CD4-positive, alpha-beta T cell treated with Interferon alpha-2 for 1 hour (primary cell): Measurements from ENCODE around the gene EGFL7.
A peak's percentile ranks its signal among the peaks of the same experiment; 100 is the strongest.

Experiments
- DNase-seq, 2 donors: peaks; one replicate each; pipeline ENCODE4 v3.0.0-alpha.2; 2020 to 2022

Gene EGFL7

GRCh38 chr9:136625101-136626065 is 37.3 kb upstream of the EGFL7 start:
- DNase-seq: no peak

DNA sequence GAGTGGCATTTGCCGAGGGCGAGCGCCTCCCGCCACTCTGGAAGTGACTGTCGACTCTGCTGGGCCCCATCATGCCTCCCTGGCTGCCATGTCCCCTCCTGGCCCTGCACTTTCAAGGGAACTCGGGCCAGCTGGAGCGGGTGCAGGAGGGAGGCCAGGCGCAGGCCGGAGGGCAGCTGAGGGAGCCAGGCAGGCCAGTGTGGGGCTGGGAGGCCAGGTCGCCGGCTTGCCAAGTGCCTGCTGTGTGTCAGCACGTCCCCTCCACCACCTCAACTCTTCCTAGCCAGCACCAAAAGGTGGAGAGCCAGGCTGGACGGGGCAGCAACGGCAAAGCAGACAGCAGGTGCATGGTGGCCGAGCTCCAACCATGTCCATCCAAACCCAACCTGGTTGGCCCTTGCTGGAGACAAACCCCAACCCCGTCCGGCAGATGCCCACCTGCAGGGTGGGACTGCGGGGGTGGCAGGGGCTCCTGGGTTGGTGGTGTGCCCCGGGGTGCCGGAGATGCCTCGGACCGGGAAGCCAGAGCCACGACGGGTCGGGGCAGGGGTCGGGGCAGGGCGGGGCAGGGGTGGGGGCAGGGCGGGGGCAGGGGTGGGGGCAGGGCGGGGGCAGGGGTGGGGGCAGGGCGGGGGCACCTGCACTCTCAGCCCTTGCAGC is 36.5 kb upstream of the EGFL7 start:
- no peak for DNase-seq

DNA sequence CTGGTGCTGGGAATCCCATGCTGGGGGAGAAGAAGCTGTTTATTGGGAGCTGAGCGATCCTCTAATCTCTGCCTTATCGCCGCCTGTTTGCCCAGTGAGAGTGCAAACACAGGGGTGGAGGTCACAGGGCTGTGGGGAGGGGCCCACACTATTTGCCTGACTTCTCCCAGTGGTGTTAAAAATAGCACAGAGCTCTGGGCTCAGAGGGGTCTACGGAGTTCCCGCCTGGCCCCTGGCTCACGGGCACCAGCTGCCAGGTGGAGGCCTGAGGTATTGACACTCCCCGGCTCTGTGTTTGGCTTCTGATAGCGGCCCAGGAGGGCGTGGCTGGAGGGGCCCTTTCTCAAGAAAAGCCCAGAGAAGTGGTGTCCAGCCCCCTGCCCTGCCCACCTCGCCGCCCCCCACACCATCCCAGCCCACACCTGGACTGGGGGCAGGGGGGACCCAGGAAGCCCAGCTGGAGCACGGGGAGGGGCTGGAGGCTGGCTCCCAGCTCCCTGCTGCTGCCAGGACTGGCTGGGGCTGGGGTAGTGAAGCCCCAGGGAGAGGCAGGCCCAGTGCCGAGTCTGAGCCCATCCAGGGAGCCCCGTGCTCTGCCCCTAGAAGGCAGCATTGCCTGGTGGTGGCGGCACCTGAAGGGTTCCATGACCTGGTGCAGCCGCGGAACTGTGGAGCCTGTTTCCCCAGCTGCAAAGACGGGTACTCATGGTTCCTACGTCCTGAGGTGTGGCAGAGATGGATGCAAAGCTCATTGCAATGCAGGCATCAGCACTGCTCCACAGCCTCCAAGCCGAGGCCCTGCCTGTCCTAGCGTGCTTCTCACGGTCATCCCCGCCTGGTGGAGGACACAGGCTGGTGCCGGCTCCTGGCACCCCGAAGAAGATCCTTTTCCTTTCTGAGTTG is 35.7 kb upstream of the EGFL7 start:
- DNase-seq: no peak

- DNase-seq: no peak
Measured at GRCh38 chr9:136627703-136628102, 35.0 kb upstream of the EGFL7 start.

DNA sequence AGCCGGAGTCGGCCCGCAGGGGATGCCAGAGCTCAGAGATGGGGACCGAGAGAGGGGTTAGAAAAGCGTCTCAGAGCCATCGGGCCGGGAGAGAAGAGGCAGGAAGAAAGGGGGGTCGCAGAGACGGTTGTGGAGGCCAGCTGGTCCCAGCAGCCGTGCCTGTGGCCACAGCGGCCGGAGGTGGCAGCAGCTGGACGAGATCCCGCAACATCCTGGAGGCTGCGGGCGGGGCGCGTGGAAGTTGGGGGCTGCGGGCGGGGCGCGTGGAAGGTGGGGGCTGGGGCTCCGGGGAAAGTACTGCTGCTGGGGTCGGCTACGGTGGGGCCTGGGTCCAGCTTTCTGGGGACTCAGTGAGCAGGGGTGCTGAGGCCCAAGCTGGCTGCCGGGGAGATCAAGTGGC is 34.4 kb upstream of the EGFL7 start:
- DNase-seq: no peak

DNA sequence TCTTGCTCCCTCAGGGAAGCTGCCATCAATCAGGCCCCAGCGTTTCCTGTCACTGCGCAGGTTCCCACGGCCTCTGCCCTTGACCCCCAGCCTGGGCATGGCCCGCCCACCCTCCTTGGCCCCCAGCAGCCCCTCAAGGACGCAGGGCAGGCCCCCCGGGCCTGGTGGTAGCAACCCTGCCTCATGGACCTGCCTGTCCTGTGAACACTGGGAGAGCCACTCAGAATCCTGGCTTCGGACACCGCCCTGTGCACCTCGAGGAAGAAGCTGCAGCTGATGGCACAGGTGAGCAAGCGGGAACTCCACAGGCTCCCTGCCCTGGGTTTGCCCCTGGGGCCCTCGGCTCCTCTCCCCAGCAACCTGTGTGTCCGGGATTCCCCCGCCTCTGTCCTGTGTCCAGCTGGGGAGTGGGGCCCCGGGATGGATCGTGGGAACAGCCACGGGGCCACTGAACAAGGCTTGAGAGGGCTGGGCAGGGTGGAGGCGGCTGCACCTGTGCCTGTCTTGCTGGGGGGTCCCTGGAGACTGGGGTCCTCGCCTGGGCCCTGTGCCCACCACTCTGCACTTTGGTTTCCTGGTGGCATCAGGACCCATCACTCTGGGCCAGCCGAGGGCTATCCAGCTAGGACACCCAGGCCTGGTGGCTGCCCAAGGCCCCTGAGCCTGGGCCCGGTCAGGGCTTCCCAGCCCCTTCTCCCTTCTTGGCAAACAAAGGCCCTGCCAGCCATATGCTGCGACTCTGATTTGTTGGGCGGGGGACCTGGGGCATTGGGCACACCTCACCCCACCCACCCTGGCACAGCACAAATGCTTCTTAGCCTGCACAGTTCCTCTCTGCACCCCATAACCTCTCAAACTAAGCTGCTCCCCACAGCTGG is 33.5 kb upstream of the EGFL7 start:
- no peak for DNase-seq

DNA sequence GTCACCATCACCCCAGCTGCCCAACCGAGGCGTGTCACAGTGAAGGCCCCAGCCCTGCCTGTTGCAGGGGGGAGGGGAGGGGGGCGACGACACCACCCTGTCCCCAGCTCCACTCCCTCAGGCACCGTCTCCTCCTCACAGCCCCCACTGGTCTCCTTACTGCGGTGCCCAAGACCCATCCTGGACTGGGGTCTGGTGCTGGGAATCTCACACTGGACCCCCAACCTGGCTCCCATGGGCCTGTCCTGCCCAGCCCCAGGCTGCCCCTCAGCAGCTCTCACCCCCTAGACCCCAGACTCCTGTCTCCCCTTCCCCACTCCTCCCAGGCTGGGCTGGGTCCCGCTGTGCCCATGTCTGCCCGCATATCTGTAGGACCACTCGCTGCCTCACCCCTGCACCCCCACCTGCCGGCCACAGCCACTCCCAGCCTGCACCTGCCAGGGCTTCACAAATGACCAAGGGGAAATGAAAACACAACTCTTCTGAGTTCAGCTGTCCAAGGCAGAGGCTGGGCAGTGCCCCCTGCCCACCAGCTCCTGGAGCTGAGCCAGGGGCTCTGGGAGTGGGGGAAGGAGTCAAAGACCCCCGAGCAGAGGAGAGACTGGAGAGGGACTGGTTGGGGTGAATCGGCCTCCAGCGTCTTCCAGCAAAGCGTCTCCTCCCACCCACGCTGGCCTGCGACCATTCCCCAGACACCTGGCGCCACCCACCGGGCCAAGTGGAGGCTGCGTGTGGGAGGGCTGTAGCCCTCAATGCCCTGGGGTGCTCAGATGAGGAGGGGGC is 32.6 kb upstream of the EGFL7 start:
- DNase-seq: peak; percentile 69 to 70

DNA sequence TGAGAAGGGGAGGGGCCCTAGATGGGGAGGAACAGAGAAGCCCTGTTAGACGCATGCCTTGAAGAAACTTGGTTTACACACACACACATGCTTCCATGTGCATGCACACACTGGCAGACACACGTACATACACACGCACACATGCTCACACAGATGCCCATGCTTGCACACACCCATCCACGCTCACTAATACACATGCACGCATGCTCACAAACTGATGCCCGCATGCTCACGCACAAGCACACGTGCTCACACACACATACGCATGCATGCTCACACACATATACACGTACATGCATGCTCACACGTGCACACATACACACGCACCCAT is 32.1 kb upstream of the EGFL7 start:
- no peak for DNase-seq

DNA sequence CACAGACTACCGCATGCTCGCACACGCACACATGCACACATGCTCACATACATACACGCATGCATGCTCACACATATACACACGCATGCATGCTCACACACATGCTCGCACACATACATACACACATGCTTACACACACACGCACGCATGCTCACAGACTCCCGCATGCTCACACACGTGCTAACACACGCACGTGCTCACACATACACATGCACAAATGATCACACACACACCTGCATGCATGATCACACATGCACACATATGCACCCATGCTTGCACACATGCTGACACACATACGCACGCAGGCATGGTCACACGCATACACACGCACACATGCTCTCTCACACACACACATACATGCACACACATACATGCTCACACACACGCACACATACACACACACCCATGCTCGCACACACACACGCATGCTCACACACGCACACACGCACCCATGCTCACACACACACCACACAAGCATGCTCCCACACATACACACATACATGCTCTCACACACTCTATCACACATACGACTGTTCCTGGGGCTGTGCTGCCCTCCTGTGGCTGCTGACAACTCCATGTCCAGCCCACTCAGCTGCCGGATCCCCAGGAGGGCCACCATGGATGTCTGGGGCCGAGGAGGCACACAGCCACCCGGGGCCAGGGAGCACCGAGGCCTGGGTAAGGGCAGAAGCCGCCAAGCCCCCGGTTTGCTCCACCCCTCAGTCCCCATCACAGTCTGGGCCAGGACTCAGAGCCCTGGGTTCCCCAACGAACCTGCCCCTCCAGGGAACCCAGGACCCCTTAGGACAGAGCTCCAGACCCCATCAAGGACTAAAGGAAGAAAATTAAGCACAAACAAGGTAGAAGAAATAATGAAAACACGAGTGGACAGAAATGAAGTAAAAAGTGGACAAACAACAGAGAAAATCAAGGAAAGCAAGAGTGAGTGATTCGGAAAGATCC is 31.4 kb upstream of the EGFL7 start:
- DNase-seq: peak; percentile 82 to 88

- peak; percentile 33 to 47 for DNase-seq
Measured at GRCh38 chr9:136632072-136632471, 30.6 kb upstream of the EGFL7 start.

- DNase-seq: peak in 1 of 2 donors; percentile 34
Measured at GRCh38 chr9:136632491-136633106, 30.1 kb upstream of the EGFL7 start.

DNA sequence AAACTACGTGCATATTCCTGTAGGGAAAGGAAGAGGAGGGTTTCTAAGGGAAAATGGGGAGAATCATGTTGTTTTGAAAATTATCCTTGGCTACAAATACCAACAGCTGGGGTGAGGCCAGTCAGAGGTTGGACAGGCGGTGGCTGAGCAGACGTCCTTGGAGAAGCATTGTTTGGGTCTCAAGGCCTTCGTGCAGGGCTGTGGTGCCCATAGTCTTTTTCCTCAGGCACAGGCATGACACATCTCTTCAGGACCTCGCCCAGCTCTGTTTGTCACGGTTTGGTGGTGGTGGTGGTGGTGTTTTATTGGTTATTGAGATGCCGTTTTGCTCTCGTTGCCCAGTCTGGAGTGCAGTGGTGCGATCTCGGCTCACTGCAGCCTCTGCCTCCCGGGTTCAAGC is 27.8 kb upstream of the EGFL7 start:
- DNase-seq: no peak

DNA sequence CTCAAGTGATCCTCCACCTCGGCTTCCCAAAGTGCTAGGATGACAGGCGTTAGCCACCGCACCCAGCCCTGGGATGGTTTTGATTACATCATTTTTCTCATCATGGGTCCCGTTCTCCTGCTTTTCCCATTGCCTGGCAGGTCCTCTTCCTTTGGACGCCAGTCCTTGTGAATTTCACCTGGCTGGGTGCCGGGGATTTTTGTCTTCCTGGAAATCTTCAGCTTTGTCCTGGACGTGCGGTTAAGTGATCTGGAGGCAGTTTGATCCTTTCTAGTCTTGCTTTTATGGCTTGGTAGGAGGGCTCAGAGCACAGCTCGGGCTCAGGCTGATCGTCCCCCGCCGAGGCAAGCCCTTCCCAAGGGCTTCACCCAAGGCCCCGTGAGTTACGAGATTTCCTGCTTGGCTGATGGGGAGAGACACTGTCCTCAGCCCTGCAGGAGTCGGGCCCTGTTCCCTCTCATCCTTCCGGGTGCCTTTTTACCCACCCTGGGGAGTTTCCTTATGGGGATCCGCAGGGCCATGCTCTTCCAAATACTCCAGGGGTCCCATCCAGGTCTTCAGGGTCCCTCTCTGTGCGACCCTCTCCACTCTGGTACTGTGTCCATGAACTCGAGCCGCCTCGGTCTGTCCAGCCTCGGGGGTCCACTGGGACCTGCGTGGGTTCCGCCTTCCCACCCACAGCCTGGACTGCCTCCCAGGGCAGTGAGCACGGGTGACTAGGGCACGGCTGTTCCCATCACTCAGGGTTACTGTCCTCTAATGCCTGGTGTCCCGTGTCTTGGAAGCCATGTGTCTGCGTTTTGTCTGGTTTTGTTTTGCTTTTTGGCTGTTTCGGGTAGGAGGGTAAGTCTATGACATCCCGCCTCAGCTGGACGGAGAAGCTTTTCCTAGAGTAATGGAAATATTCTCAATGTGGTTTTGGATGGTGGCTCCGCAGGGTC is 22.3 kb upstream of the EGFL7 start:
- no peak for DNase-seq

DNA sequence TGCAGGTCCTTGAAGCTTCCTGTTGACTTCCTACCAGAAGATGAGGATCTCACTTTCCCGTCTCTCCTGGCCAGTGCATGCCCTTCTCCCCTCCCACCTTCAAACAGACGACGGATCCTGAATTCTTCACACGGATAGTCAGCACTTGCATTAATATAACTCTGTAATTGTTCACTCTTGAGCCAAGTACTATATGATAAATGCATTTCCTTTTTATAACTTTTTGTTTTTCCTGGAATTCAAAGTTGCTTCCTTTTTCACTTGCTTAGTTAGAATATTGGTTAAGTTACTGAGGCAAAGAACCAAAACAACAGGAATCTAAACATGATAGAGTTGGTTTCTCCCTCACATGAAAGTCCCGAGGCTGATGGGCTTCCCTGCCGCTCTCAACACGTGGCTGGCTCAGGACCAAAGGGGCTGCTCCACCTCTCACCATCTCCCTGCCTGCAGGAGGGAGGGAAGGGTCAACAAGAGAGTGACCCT is 20.2 kb upstream of the EGFL7 start:
- no peak for DNase-seq

- peak in 1 of 2 donors; percentile 36 for DNase-seq
Measured at GRCh38 chr9:136643596-136644342, 18.9 kb upstream of the EGFL7 start.

GRCh38 chr9:136644343-136644592 is 18.4 kb upstream of the EGFL7 start:
- DNase-seq: peak in 1 of 2 donors; percentile 82

DNA sequence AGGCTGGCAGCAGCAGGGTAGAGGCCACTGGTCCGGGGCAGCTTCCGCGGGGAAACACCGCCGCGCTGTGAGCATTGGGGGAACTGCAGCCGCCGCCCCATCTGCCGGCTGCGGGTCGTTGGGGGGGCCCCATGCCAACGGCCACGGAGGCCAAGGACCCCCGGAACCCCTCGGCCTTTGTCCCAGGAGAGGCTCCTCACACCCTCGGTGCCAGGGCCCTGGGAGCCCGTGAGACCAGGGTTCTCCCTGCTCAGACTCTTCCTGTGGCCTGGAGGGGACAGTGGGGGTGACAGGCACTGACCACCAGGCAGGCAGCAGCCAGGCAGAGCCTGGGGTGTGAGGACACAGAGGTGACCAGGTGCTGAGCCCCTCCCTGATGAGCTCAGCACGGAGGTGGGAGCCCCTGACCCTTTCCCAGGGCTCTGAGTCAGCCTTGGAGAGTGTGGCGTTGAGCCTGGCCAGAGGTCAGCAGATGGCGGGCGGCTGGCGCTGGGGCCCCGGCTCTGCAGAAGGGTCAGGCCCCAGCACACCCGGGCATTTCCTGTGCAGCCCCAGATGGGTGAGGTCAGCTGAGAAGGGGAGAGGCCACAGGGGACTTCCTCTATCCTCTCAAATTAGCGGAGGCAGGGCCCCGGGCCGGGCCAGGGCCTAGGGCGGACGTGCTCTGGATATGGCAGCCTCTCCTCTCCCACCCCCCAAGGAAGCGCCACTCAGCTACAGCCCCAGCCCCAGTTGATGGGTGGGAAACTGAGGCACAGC is 17.9 kb upstream of the EGFL7 start:
- peak; percentile 63 to 75 for DNase-seq
